ENCODE measurements around the gene RFX4.

RFX4 gene

GRCh38 chr12:106582641-106583230 lies at the start of gene RFX4:
Gene RFX4, plus strand, starts transcription at chr12:106583004. Its CDS starts 317 bp downstream, at chr12:106583321.
- H3K27me3 ChIP-seq (ENCODE audit: insufficient read depth, poor library complexity, severe bottlenecking), result peaks cover 96% of the 10 kb centered on the region
- H3K36me3 ChIP-seq (ENCODE audit: low read depth), result no peaks in the 10 kb centered on the region
- TF ChIP-seq CTCF (IDR thresholded peaks at IDR 0.05; ENCODE audit: poor library complexity, severe bottlenecking), result no peak
- no peak for ATAC-seq (ENCODE audit: low read depth)
- DNase-seq (ENCODE audit: low spot score), result no peak
- H3K4me3 ChIP-seq (ENCODE audit: severe bottlenecking), result no peak within 1 kb of the TSS
- no peaks in the 10 kb centered on the region for H3K4me1 ChIP-seq (ENCODE audit: insufficient read depth, poor library complexity, severe bottlenecking)
- H3K9me3 ChIP-seq (ENCODE audit: severe bottlenecking), result no peaks in the 10 kb centered on the region
- H3K27ac ChIP-seq (ENCODE audit: poor library complexity, severe bottlenecking), result no peak within 1 kb of the TSS

- no peak for DNase-seq (ENCODE audit: low spot score)
- no peak for ATAC-seq (ENCODE audit: low read depth)
- Histone ChIP-seq H3K9me3 (ENCODE audit: severe bottlenecking) (no peaks in the 10 kb centered on the region), H3K27ac (ENCODE audit: poor library complexity, severe bottlenecking) (no peak overlapping the region), H3K27me3 (ENCODE audit: insufficient read depth, poor library complexity, severe bottlenecking) (no peaks in the 10 kb centered on the region), H3K4me3 (ENCODE audit: severe bottlenecking) (no peak overlapping the region), H3K4me1 (ENCODE audit: insufficient read depth, poor library complexity, severe bottlenecking) (no peaks in the 10 kb centered on the region), H3K36me3 (ENCODE audit: low read depth) (no peaks in the 10 kb centered on the region)
- TF ChIP-seq CTCF (IDR thresholded peaks at IDR 0.05; ENCODE audit: poor library complexity, severe bottlenecking), result no peak
Observed at GRCh38 chr12:106541201-106541600, 41.6 kb upstream of the RFX4 start.

DNA sequence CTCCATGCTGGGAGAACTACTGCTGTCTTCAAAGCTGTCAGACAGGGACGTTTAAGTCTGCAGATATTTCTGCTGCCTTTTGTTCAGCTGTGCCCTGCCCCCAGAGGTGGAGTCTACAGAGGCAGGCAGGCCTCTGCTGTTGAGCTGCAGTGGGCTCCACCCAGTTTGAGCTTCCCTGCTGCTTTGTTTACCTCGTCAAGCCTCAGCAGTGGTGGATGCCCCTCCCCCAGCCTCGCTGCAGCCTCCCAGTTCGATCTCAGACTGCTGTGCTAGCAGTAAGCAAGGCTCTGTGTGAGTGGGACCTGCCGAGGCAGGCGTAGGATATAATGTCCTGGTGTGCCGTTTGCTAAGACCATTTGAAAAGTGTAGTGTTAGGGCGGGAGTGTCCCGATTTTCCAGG lies 31.4 kb upstream of the RFX4 start:
- no peaks in the 10 kb centered on the region for H3K27me3 ChIP-seq (ENCODE audit: insufficient read depth, poor library complexity, severe bottlenecking)
- no peaks in the 10 kb centered on the region for H3K36me3 ChIP-seq (ENCODE audit: low read depth)
- ATAC-seq (ENCODE audit: low read depth), result no peak
- no peak for TF ChIP-seq CTCF (IDR thresholded peaks at IDR 0.05; ENCODE audit: poor library complexity, severe bottlenecking)
- no peaks in the 10 kb centered on the region for H3K9me3 ChIP-seq (ENCODE audit: severe bottlenecking)
- no peak for DNase-seq (ENCODE audit: low spot score)
- H3K4me3 ChIP-seq (ENCODE audit: severe bottlenecking), result no peak overlapping the region
- no peaks in the 10 kb centered on the region for H3K4me1 ChIP-seq (ENCODE audit: insufficient read depth, poor library complexity, severe bottlenecking)
- no peak overlapping the region for H3K27ac ChIP-seq (ENCODE audit: poor library complexity, severe bottlenecking)

GRCh38 chr12:106552228-106552627 lies 30.6 kb upstream of the RFX4 start:
- ATAC-seq (ENCODE audit: low read depth), result no peak
- DNase-seq (ENCODE audit: low spot score), result no peak
- no peak for TF ChIP-seq CTCF (IDR thresholded peaks at IDR 0.05; ENCODE audit: poor library complexity, severe bottlenecking)

DNA sequence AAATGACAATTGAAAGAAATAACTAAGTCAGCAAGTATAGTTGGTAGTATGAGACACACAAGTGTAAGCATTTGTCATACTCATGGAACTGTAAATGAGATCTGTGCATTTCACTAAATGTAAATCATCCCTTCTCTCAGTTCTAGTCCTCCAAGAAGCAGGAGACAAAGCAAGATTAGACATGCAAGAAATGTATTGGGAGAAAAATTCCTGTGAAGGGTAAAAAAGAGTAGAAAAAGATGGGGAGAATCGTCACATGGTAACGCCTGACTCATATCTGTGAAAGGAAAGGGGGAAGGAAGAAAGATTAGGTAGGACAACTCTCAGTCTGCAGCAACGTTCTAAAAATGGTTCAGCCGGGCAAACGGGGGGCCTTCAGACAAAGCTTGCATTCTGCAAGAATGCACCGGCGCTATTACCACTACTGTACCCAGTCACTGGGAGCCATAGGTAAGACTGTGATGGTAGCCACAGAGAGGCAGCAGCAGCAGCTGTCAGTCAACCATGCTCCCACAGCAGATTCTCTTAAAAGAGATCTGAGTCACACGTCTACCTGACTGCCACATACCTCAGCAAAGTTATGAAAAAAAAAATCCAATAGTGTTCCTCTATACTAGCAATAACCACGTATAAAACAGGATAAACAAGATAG lies 18.0 kb upstream of the RFX4 start:
- no peak overlapping the region for H3K4me3 ChIP-seq (ENCODE audit: severe bottlenecking)
- no peaks in the 10 kb centered on the region for H3K36me3 ChIP-seq (ENCODE audit: low read depth)
- no peaks in the 10 kb centered on the region for H3K27me3 ChIP-seq (ENCODE audit: insufficient read depth, poor library complexity, severe bottlenecking)
- DNase-seq (ENCODE audit: low spot score), result no peak
- H3K4me1 ChIP-seq (ENCODE audit: insufficient read depth, poor library complexity, severe bottlenecking), result no peaks in the 10 kb centered on the region
- no peak overlapping the region for H3K27ac ChIP-seq (ENCODE audit: poor library complexity, severe bottlenecking)
- peak; percentile 60; the same call in 2 of the 3 replicates for ATAC-seq (ENCODE audit: low read depth)
- no peaks in the 10 kb centered on the region for H3K9me3 ChIP-seq (ENCODE audit: severe bottlenecking)
- TF ChIP-seq CTCF (IDR thresholded peaks at IDR 0.05; ENCODE audit: poor library complexity, severe bottlenecking), result no peak

More at GRCh38 chr12:106552228-106552627, 30.6 kb upstream of the RFX4 start:
- Histone ChIP-seq H3K9me3 (ENCODE audit: severe bottlenecking) (no peaks in the 10 kb centered on the region), H3K27me3 (ENCODE audit: insufficient read depth, poor library complexity, severe bottlenecking) (no peaks in the 10 kb centered on the region), H3K4me1 (ENCODE audit: insufficient read depth, poor library complexity, severe bottlenecking) (no peaks in the 10 kb centered on the region), H3K4me3 (ENCODE audit: severe bottlenecking) (no peak overlapping the region), H3K27ac (ENCODE audit: poor library complexity, severe bottlenecking) (no peak overlapping the region), H3K36me3 (ENCODE audit: low read depth) (no peaks in the 10 kb centered on the region)

Data from RWPE2 (cell line).